OCI-LY1 (cell line): ENCODE data around the gene CEP126.

Source experiments
- CTCF ChIP-seq: fragments of 200-600 bp; sonication (generic), shearing (Covaris generic); IDR thresholded peaks from 2 replicates; pipeline ENCODE4 v1.5.1; 2017; ENCODE audit warnings: mild to moderate bottlenecking, antibody characterized with exemption, low read length, moderate library complexity, mixed read lengths
- EZH2 ChIP-seq: fragments of 200-600 bp; sonication (generic), shearing (Covaris generic); IDR thresholded peaks from 2 replicates; pipeline ENCODE4 v1.8.0; 2017; ENCODE audit warnings: borderline replicate concordance, mixed run types, mild to moderate bottlenecking, antibody characterized with exemption, low read length, moderate library complexity, mixed read lengths

- TF ChIP-seq CTCF: no peak; the same call in 1 of the 2 replicates
- TF ChIP-seq EZH2: no peak
These were observed 14.6 kb downstream of the CEP126 start for GRCh38 chr11:101929294-101929915.
